Endothelial cell of umbilical vein (primary cell): ENCODE measurements around the gene FIG4.

Source experiments
- EZH2 ChIP-seq: IDR thresholded peaks from 2 replicates; pipeline ENCODE4 v1.6.1; 2012; ENCODE audit warnings: borderline replicate concordance, low read depth, mild to moderate bottlenecking, moderate library complexity, low read length, inconsistent platforms; ENCODE audit not compliant: severe bottlenecking
- POLR2A ChIP-seq: IDR thresholded peaks from 2 replicates; pipeline ENCODE4 v1.6.1; 2012; ENCODE audit warnings: low read depth, mild to moderate bottlenecking, control low read depth, low read length

DNA sequence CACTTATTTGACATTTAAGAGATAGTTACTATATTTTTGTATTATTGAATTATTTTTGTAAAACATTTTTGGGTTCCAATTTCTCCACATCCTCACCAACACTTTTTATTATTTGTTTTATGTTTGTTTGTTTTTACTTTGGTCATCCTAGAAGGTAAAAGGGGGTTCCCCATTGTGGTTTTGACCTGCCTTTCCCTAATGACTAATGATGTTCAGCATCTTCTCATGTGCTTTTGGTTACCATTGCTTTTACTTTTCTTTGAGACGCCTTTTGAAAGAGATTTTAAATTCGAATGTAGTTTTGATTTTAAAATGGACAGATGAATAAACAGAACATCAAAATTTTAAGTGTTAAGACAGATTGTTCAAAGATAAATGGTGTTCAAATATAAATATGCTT is 47.0 kb upstream of the FIG4 start:
- TF ChIP-seq POLR2A (no peak), EZH2 (no peak)
